Breast epithelium (tissue), 3 donors: ENCODE data around the gene GALNT2.

ENCODE experiments used
- CTCF ChIP-seq, 3 donors: fragments of 450-650 bp; IDR thresholded peaks; one replicate each; pipeline ENCODE4 v1.5.1; 2016 to 2017; ENCODE audit warnings: antibody characterized with exemption in 3 of 3, mild to moderate bottlenecking in 3 of 3, moderate library complexity in 3 of 3
- POLR2A ChIP-seq: fragments of 450-650 bp; IDR thresholded peaks from one replicate; pipeline ENCODE4 v1.6.1; 2016; ENCODE audit warnings: antibody characterized with exemption, mild to moderate bottlenecking, moderate library complexity
- POLR2AphosphoS5 ChIP-seq, 3 donors: sonication (generic); formaldehyde crosslinking; IDR thresholded peaks; one replicate each; pipeline ENCODE4 v1.6.1; 2017; ENCODE audit warnings: antibody characterized with exemption in 3 of 3

DNA sequence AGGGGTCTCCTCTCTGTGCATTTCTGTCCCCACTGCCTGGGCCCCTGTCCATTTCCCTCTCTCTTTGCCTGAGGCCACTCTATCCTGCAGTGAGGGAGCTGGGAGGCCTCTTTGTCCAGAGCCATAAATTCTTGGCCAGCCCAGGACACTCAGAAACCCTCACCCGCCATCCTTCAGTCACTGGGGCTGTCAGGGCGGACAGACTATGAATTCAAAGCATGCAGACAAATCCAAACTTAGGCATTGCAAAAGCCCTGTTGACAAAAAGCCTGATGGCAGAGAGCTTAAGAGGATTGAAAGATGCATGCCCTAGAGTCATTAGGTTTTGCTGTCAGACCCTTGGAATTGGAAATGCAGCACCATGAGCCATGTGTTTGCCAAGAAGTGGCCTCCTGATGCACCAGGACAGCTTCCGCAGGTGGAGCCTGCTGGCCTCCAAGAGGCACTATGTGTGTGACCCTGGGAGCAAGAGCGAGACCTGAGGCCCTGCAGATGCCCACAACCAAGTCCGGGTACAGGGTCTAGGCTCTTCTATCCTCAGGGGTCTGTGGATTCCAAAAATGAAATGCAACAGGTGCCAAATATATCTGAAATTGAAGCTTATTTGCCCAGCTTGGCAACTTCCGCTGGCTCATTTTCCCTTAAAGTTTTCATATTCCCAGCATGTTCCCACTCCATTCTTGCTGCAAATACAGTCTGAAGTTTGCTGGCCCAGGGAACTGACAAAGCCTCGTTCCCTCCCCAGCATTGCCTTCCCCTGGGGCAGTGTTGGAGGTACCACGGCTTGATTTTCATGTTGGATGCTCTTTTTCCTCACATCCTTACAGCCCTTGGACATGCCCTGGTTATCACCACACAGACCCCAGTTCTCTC is 181.2 kb downstream of the GALNT2 start:
- TF ChIP-seq POLR2AphosphoS5 (IDR thresholded peaks at IDR 0.05), result no peak
- no peak for TF ChIP-seq POLR2A
- TF ChIP-seq CTCF (IDR thresholded peaks at IDR 0.05), result no peak
